HG03432 (cell line): ENCODE data around the gene CWH43.
"Not testable (repeated sequence)": the region's sequence is repeated elsewhere in the genome, so short reads cannot be mapped to it uniquely, and the experiment has no call there.

Source experiments
- ATAC-seq: cut with Tn5 transposase; IDR thresholded peaks from one replicate; pipeline ENCODE4 v1.9.1; 2021; ENCODE audit warnings: mild to moderate bottlenecking, moderate library complexity; ENCODE audit not compliant: unreplicated experiment

The CWH43 gene

GRCh38 chr4:48985976-48986653 lies at the start of gene CWH43:
Gene CWH43 (plus strand): TSS chr4:48986275. CDS start chr4:48986430, 155 bp downstream.
- no peak for ATAC-seq

GRCh38 chr4:48937033-48937432 lies 49.0 kb upstream of the CWH43 start:
- ATAC-seq = no peak

GRCh38 chr4:48938831-48939230 lies 47.2 kb upstream of the CWH43 start:
- no peak for ATAC-seq

GRCh38 chr4:48939785-48940184 lies 46.3 kb upstream of the CWH43 start:
- ATAC-seq = no peak

- ATAC-seq = no peak
Observed at GRCh38 chr4:48943387-48943786, 42.7 kb upstream of the CWH43 start.

- no peak for ATAC-seq
Observed at GRCh38 chr4:48944252-48944651, 41.8 kb upstream of the CWH43 start.

GRCh38 chr4:48944756-48945241 lies 41.3 kb upstream of the CWH43 start:
- no peak for ATAC-seq

- no peak for ATAC-seq
Observed at GRCh38 chr4:48945981-48946380, 40.1 kb upstream of the CWH43 start.

GRCh38 chr4:48947731-48948130 lies 38.3 kb upstream of the CWH43 start:
- no peak for ATAC-seq

GRCh38 chr4:48949086-48949485 lies 37.0 kb upstream of the CWH43 start:
- ATAC-seq = no peak

- no peak for ATAC-seq
Observed at GRCh38 chr4:48949518-48950219, 36.4 kb upstream of the CWH43 start.

- ATAC-seq = no peak
Observed at GRCh38 chr4:48954314-48954713, 31.8 kb upstream of the CWH43 start.

GRCh38 chr4:48957366-48957765 lies 28.7 kb upstream of the CWH43 start:
- ATAC-seq = not testable (repeated sequence)

- no peak for ATAC-seq
Observed at GRCh38 chr4:48958582-48958981, 27.5 kb upstream of the CWH43 start.

GRCh38 chr4:48960988-48961635 lies 25.0 kb upstream of the CWH43 start:
- ATAC-seq = no peak

GRCh38 chr4:48962636-48963035 lies 23.4 kb upstream of the CWH43 start:
- no peak for ATAC-seq

GRCh38 chr4:48963042-48963679 lies 22.9 kb upstream of the CWH43 start:
- ATAC-seq = peak; percentile 91

- ATAC-seq = no peak
Observed at GRCh38 chr4:48967101-48967500, 19.0 kb upstream of the CWH43 start.

GRCh38 chr4:48967631-48968030 lies 18.4 kb upstream of the CWH43 start:
- ATAC-seq = no peak

GRCh38 chr4:48968814-48969213 lies 17.3 kb upstream of the CWH43 start:
- no peak for ATAC-seq

GRCh38 chr4:48970471-48970921 lies 15.6 kb upstream of the CWH43 start:
- peak; percentile 36 for ATAC-seq
